GM19438 (cell line): ENCODE results near the gene SLC7A5.
"Not testable (repeated sequence)": the region's sequence is repeated elsewhere in the genome, so short reads cannot be mapped to it uniquely, and the experiment has no call there.

ENCODE experiments used
- ATAC-seq: cut with Tn5 transposase; IDR thresholded peaks from one replicate; pipeline ENCODE4 v1.9.1; 2021; ENCODE audit warnings: low read depth; ENCODE audit not compliant: unreplicated experiment

Gene SLC7A5

GRCh38 chr16:87824016-87824990 lies 45.0 kb downstream of the SLC7A5 start:
- ATAC-seq: no peak

DNA sequence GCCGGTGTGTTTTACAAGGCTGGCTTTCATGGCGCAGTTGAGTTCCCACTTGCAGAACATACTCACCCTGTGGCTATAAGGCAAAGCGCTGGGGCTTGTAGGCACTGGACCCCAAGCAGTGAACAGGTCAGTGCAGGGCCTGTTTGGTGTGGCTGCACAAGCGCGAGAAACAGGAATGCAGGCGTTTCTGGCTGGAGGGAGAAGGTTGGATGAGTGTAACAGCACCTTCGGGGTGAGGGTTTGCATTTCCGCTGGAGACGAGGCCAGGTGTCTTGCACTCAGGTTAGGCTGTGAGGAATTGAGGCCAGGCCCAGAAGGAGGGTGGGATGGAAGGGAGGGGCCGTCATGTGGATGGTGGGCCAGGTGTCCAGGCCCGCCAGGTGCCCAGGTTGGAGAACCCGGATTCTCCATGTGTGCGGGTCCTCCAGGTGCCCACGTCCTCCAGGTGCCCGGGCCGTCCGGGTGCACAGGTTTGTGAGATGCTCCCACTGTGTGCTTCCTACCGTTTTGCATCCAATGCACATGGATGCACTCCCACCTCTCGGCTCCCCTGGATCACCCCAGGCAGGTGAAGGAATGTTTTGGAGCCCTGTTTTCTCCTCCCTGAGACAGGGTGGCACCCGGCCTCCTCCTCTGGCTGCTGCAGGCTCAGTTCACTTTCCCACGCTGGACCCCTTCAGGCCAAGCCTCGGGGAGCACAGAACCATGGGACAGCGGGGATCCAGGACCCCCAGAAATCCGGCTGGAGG lies 46.0 kb downstream of the SLC7A5 start:
- no peak for ATAC-seq

DNA sequence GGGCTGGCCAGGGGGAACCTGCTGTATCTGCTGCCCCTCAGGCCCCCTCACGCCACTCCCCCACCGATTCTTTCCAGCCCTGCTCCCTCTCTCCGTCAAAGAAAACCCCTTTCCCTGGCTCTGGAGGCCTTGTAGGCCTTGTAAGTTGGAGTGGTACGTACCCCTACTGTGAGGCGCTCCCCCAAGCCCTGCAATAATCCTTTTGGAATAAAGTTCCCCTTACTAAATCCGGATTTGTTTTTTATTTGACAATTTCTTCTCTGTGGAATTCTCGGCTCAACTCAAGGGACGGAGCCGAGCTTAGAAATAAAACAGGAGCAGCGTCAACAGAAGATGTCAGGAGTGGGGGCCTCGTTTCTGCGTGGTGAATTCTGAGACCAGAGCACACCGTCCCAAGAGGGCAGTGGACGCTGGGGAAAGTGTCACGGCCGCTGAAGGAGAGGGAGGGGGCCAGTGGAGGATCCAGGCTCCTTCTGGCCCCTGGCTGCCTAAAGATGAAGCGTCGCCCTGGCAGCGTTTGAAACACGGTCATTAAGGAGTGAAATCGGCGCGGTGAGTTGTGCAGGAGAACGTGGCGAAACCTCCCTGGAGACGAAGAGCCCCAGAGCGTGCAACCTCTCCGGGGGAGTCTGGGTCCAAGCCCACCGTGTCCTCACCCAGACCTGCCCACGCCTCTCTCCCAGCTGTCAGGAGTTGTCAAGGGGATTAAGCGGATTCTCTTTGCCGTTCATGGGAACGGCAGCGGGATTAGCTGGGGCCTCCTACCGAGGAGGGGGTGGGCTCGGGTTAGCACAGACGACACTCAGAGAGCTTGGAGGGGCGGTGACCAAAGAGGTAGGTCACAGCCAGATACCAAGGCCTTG lies 47.0 kb downstream of the SLC7A5 start:
- ATAC-seq: no peak

GRCh38 chr16:87821376-87822107 lies 47.8 kb downstream of the SLC7A5 start:
- no peak for ATAC-seq

GRCh38 chr16:87819983-87820382 lies 49.3 kb downstream of the SLC7A5 start:
- no peak for ATAC-seq

GRCh38 chr16:87819282-87819681 lies 50.0 kb downstream of the SLC7A5 start:
- ATAC-seq: no peak

DNA sequence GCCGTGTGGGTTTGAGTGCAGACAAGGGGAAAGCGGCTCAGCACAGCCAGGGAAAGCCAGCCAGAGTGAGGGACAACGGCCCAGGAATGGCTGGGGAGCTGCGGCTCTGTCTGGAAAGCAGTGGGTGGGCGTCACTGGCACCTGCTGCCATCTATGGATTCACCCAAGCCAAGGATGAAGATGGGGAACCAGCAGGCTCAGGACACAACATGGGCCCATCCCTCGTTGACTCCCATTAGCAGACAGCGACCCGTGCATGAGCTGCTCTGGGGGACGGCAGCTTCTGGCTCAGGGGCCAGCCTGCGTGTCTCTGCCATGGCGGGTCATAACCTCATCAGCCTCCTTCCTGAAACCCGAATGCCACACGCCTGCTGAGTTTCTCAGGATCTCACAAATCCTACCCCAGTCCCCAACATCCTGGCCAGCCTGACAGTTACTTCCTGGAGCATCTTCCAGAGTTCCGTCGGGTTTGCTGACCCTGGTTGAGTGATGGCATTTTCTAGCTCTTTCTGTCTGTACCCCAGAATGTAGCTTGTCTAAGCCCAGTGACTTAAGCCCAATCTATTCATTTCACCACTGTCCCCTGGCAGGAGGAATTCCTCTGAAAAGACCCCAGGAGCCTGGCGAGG lies 50.7 kb downstream of the SLC7A5 start:
- ATAC-seq: no peak

- no peak for ATAC-seq
Observed at GRCh38 chr16:87817910-87818309, 51.4 kb downstream of the SLC7A5 start.

GRCh38 chr16:87817370-87817769 lies 51.9 kb downstream of the SLC7A5 start:
- not testable (repeated sequence) for ATAC-seq

DNA sequence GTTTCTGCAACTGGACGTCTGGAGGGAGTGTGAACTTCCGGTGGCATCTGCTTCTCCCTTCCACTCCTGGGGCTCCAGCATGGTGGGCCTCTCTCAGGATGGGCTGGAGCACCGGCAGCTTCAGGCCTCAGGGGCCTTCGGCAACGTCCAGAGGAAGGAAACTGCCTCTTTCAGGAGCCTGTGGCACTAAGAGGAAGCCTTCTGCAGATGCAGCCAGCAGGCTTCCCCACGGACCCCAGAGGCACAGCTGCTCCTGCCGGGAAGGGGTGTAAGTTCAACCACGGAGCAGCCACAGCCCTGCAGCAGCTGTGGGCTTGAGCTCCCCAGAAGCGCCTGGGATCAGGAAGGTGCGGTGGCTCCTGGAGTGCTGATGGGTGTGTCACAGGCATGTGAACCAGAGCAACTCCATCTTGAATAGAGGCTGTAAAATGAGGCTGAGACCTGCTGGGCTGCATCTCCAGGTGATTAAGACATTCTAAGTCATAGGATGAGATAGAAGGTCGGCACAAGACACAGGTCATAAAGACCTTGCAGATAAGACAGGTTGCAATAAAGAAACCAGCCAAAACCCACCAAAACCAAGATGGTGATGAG lies 52.7 kb downstream of the SLC7A5 start:
- no peak for ATAC-seq

DNA sequence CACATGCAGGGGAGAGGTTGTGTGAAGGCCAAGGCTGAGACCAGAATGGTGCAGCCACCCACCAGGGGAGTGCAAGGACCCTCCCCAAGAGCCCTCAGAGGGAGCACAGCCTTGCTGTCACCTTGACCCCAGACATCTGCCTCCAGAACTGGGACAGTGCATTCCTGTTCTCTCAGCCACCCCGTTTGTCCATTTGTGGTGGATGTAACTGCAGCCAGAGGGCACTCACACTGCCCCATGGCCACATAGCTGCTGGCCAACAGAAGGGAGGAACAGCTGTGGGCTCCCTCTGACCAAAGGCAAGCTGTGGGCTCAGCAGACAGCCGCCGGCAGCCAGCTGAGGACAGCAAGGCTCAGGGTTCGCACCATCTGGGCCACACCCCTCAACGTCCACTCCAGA lies 53.7 kb downstream of the SLC7A5 start:
- no peak for ATAC-seq

DNA sequence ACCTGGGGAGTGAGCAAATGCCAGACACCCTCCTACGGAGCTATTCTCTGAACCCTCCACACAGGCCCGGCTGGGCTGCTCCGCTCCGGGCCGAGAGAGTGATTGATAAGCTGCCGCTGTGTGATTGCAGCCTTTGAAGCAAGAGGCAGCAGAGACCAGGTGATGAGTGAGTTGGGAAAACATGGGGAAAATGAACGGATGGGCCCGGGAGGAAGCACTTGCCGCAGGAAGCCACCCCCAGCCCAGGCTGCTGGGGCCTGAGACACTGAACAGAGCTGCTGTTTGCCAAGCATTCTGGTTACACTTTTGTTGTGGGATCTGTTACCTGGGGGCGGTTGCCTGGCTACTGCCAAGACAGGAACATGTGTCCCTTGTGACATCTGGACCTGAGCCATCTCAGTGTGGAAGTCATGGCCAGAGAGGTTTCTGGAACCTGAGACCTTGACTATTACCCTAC lies 57.1 kb downstream of the SLC7A5 start:
- ATAC-seq: no peak

- not testable (repeated sequence) for ATAC-seq
Observed at GRCh38 chr16:87811454-87811853, 57.9 kb downstream of the SLC7A5 start.

DNA sequence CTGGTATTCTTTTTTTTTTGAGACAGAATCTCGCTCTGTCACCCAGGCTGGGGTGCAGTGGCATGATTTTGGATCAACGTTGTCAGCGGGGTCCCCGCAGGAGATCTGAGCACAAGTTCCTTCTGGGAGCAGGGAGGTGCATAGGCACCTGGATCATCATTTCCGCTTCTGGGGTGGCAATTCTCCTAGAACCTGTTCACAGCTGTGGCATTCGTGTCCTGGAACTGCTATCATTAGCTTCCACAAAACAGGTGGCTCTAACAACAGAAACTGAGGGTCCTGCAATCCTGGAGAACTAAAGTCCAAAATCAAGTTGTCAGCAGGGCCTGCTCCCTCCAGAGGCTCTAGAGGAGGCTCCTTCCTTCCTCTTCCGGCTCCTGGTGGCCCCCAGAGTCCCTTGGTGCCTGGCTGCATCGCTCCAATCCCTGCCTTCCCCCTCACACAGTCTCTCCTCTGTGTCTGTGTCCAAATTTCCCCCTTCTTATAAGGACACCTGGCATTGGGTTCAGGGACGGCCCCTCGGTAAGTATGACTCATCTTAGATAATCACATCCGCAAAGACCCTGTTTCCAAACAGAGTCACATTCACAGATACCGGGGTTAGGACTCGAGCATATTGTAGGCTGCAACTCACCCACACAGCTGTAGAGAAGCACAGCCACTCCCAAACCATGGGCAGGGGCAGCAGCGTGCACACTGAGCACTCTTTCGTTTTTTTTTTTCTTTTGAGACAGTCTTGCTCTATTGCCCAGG lies 60.0 kb downstream of the SLC7A5 start:
- peak; percentile 40 for ATAC-seq

DNA sequence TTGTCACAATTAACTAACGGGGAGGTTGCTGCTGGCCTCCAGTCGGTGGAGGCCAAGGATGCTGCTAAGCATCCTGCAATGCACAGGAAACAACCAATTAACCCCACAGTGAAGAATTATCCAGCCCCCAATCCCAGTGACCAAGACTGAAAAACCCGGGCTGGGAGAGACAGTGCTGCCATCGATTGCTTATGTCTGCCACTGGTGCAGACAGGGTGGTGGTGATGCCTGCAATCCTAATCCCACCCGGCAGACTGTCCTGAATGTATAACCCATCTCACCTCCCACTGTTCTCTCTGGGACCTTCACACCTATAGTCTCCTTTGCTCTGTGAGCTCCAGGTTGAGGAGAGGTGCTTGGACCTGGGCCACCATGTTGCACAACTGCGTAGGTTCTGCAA lies 61.2 kb downstream of the SLC7A5 start:
- no peak for ATAC-seq

DNA sequence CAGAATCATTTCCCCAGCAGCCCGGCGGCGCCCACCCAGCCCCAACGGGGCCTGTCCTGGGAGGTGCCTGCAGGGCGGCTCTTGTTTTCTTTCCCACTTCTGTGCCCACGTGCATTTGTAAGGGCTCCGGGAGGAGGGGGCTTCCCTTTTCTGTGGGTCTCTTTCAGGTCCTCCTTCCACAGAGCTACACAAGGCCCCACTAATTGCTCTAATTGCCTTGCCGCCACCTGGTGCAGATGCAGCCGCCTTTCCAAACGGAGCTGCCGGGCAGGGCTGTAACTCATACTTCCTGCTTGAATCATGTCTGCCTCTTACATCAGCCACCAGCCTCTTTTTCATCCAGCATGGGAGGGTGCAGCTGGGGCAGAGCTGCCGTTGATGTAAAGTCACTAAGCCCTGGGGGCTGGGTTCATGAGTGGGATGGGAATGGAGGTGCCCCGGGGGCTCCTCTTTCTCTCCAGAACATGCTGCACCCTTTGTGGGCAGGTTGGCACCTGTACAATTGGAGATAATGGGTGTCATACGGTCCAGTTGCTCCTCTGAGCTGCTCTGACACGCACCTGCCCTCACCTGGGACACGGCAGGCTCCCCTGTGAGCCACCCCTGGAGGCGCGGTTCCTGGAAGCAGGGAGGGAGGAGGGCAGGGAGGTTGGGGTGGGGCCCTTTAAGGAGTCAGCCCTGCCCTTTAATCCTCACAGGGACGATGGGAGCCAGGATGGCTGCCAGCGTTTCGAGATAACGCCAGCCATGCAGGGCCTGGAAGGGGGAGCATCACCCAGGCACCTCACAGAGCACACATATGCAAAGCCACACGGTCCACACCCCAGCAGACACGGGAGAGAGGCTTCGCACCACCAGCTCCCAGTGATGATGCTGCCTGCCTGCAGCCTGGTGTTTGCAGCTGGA lies 62.4 kb downstream of the SLC7A5 start:
- no peak for ATAC-seq

DNA sequence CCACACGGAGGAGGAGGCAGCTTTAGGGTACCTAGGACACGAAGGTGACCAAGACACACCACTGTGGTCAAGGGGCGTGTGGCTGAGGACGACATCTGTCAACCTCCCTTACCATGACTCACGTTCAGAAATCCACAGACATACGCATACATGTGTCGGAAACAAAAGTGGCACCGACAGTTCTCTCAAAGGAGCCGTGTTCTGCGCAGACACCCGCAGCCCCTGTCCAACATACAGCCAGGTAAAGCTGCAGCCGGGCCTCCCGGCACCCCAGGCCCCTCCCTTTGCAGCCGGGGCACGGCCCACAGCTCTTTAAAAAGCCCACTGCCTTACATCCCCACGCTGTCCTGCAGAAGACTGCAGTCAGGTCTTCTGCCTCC lies 63.1 kb downstream of the SLC7A5 start:
- ATAC-seq: no peak
